Erythroblast (primary cell): ENCODE results near the gene NME7.

ENCODE experiments used
- GATA1 ChIP-seq: IDR thresholded peaks from 2 replicates; pipeline ENCODE4 v1.6.1; 2011; ENCODE audit warnings: low read depth, mild to moderate bottlenecking, control low read depth, low read length, moderate library complexity
- POLR2A ChIP-seq: IDR thresholded peaks from 2 replicates; pipeline ENCODE4 v1.6.1; 2011; ENCODE audit warnings: mild to moderate bottlenecking, low read length

DNA sequence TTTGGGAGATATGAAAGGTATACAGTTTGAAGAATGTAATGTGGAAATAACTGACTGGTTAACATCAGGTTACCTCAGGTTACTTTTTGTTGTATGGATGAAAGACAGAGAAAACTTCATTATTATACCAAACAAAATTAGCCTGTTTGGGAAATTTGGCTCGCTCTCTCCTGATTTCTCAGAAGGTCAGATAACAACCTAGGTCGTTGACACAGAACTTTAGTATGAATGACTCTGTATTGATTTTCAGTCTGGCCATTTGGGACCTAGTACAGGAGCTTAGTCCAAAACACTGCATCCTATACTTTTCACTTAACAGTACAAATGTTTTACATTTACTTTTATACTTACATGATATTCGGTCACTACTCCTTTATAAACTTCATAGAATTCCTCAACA lies 132.8 kb downstream of the NME7 start:
- TF ChIP-seq POLR2A (no peak), GATA1 (no peak)
